LNCaP clone FGC (cell line): ENCODE data around the gene PLEKHH2.
A peak's percentile ranks its signal among the peaks of the same experiment; 100 is the strongest.

ENCODE experiments used
- DNase-seq: peaks from one replicate; pipeline ENCODE4 v3.0.0-alpha.2; 2011; ENCODE audit warnings: low read depth
- H3K4me3 ChIP-seq: 2 replicates; pipeline ENCODE4 v1.5.1; 2011; ENCODE audit warnings: mild to moderate bottlenecking, low read depth, low read length, control low read depth
- CTCF ChIP-seq: IDR thresholded peaks from 2 replicates; pipeline ENCODE4 v1.5.1; 2012; ENCODE audit warnings: mild to moderate bottlenecking; ENCODE audit not compliant: control insufficient read depth, insufficient read depth; ENCODE audit errors: extremely low read depth

Gene PLEKHH2

DNA sequence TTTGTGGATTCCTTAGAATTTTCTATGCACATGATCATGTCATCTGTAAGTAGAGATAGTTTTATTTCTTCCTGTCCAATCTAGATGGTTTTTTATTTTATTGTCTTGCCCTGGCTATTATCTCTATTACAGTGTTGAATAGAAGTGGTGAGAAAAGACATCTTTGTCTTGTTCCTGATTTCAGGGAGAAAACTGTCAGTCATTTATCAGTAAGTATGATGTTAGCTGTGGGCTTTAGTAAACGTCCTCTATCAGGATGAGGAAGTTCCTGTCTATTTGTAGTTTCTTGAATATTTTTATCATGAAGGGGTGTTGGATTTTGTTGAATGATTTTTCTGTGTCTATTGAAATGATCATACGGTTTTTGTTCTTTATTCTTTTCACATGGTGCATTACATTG lies 5.3 kb downstream of the PLEKHH2 start:
- no peak overlapping the region for H3K4me3 ChIP-seq
- no peak for TF ChIP-seq CTCF
- no peak for DNase-seq

DNA sequence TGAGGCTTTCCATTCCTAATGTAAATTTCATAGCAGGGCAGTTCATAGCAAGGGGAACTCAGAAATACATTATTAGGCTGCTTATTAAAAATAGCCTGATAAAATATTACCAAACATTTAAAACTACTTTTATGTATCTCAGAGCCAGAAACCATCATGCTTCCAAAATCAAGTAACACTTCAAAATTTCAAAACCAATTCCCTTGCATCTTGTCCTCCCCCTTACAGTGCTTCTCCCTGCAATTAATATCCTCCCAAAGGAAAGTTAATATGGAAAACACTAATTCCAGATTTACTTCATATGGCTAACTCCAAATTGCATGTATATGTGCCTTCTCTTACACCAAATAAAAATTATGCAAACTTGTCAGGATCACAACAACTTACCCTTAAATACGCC lies 6.6 kb downstream of the PLEKHH2 start:
- DNase-seq: no peak
- no peak for TF ChIP-seq CTCF
- no peak overlapping the region for H3K4me3 ChIP-seq

- DNase-seq: no peak
Observed at GRCh38 chr2:43648994-43649701, 12.1 kb downstream of the PLEKHH2 start.

GRCh38 chr2:43653506-43653905 lies 16.4 kb downstream of the PLEKHH2 start:
- H3K4me3 ChIP-seq: no peak overlapping the region
- TF ChIP-seq CTCF: no peak
- no peak for DNase-seq

More at GRCh38 chr2:43648994-43649701, 12.1 kb downstream of the PLEKHH2 start:
- no peak for TF ChIP-seq CTCF
- no peak overlapping the region for H3K4me3 ChIP-seq

DNA sequence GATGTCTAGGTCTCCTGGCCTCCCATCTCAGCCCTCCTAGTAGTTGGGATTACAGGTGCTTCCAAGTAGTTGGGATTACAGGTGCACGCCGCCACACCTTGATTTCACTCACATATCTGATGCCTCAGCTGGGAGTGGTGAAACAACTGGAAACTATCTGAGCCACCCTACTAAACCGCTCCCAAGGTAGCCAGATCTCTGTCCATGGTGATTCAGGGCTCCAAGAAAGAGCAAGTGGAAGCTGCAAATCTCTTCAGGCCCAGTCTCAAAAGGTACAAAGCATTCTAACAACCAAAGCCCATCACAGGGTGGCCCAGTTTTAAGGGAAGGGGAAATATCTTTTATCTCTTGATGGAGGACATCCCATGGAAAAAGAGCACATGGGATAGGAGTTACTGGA lies 20.2 kb downstream of the PLEKHH2 start:
- no peak overlapping the region for H3K4me3 ChIP-seq
- no peak for TF ChIP-seq CTCF
- no peak for DNase-seq

GRCh38 chr2:43675646-43676321 lies 38.7 kb downstream of the PLEKHH2 start:
- TF ChIP-seq CTCF: no peak
- H3K4me3 ChIP-seq: peak overlapping the region; percentile 18; the same call in 1 of the 2 replicates
- no peak for DNase-seq
